K562 (cell line): ENCODE results near the gene EPHB6. TPM values are rescaled to one million over a fixed set of nuclear protein-coding genes. Genes with fewer than 3 reads are reported as not detected.

Experiments
- ATAC-seq: fragments of 200-7000 bp; cut with Tn5 transposase; 3 replicates; pipeline ENCODE4 v1.9.1; 2020; ENCODE audit warnings: moderate library complexity
- BruUV-seq: library from RNA; stranded (reverse); fragments of 400-500 nt; replicated peaks from 2 replicates; lab custom pipeline; 2021; lab: Mats Ljungman, UMichigan
- CTCF ChIA-PET: fragments of 300-600 bp; formaldehyde crosslinking; extraction: SDS; loops from one replicate; lab custom pipeline; 2021; ENCODE audit warnings: low intra/inter-chr PET ratio; lab: Yijun Ruan, JAX
- POLR2A ChIA-PET: fragments of 300-600, 350-650 bp; sonication (Branson Sonifier 250); formaldehyde crosslinking; extraction: SDS; loops from one replicate; lab custom pipeline; 2021; ENCODE audit warnings: antibody characterized with exemption, inconsistent platforms; lab: Yijun Ruan, JAX
- DNase-seq, 4 experiments: peaks; one replicate each; pipeline versions ENCODE4 v3.0.0 to v3.0.0-alpha.2; 2011 to 2018; ENCODE audit warnings: low spot score in 3 of 4, mixed read lengths in 3 of 4; ENCODE audit errors: extremely low read depth in 1 of 4
- FAIRE-seq: peaks from 2 replicates; lab custom pipeline; 2011; peaks lifted over from hg19 to GRCh38; lab: Jason Lieb, UNC
- H2AFZ ChIP-seq: 2 replicates; pipeline ENCODE4 v1.6.0; 2011; ENCODE audit warnings: low read depth, low read length, control low read depth, inconsistent platforms
- H3K27ac ChIP-seq: fragments of 200-600 bp; 3 replicates; pipeline ENCODE4 v1.8.0; 2011; ENCODE audit warnings: low read depth, mild to moderate bottlenecking, control low read depth, inconsistent platforms, low read length, moderate library complexity, mixed read lengths; ENCODE audit errors: extremely low read depth
- H3K27me3 ChIP-seq, 2 experiments: fragments of 300-600 bp in 1 of 2; 2 replicates in 1 of 2; 3 replicates in 1 of 2; pipeline versions ENCODE4 v1.6.0 to v1.8.0; 2011; ENCODE audit warnings: inconsistent platforms in 2 of 2, low read length in 2 of 2, mild to moderate bottlenecking in 1 of 2, mixed read lengths in 1 of 2, moderate library complexity in 1 of 2; ENCODE audit not compliant: control insufficient read depth in 2 of 2, insufficient read depth in 2 of 2
- H3K36me3 ChIP-seq: fragments of 300-600 bp; 3 replicates; pipeline ENCODE4 v1.8.0; 2011; ENCODE audit warnings: mild to moderate bottlenecking, low read length, inconsistent platforms; ENCODE audit not compliant: control insufficient read depth, insufficient read depth
- H3K4me1 ChIP-seq, 2 experiments: fragments of 200-600 bp in 1 of 2; replicated peaks in 1 of 2; 2 replicates in 1 of 2; 3 replicates in 1 of 2; pipeline versions ENCODE4 v1.5.1 to v1.8.0; 2011; ENCODE audit warnings: inconsistent platforms in 2 of 2, low read length in 2 of 2, mild to moderate bottlenecking in 1 of 2, mixed read lengths in 1 of 2, moderate library complexity in 1 of 2; ENCODE audit not compliant: control insufficient read depth in 2 of 2, insufficient read depth in 2 of 2
- H3K4me2 ChIP-seq: 2 replicates; pipeline ENCODE4 v1.6.1; 2011; ENCODE audit warnings: low read length, control low read depth, inconsistent platforms, mixed read lengths; ENCODE audit not compliant: insufficient read depth
- H3K4me3 ChIP-seq: fragments of 200-600 bp; sonication (generic), shearing (Covaris generic); 2 replicates; pipeline ENCODE4 v1.5.1; 2016; ENCODE audit warnings: control low read depth, inconsistent platforms
- H3K79me2 ChIP-seq: fragments of 200-600 bp; 3 replicates; pipeline ENCODE4 v1.8.0; 2011; ENCODE audit warnings: low read length, inconsistent platforms; ENCODE audit not compliant: control insufficient read depth, insufficient read depth
- H3K9ac ChIP-seq, 2 experiments: 2 replicates each; pipeline versions ENCODE4 v1.6.0 to v1.6.1; 2011; ENCODE audit warnings: low read depth in 2 of 2, low read length in 2 of 2, control low read depth in 1 of 2, inconsistent platforms in 1 of 2, mild to moderate bottlenecking in 1 of 2, mixed read lengths in 1 of 2; ENCODE audit not compliant: insufficient read depth in 1 of 2
- H3K9me1 ChIP-seq: one replicate; pipeline ENCODE4 v1.6.0; 2011; ENCODE audit warnings: inconsistent platforms, mild to moderate bottlenecking, low read length, moderate library complexity; ENCODE audit not compliant: control insufficient read depth, insufficient read depth
- H3K9me3 ChIP-seq: replicated peaks from 2 replicates; pipeline ENCODE4 v1.5.1; 2011; ENCODE audit warnings: low read depth, low read length, inconsistent platforms; ENCODE audit not compliant: control insufficient read depth, insufficient read depth
- H4K20me1 ChIP-seq: replicated peaks from 2 replicates; pipeline ENCODE4 v1.6.1; 2011; ENCODE audit warnings: low read length, inconsistent platforms, mixed read lengths; ENCODE audit not compliant: control insufficient read depth, insufficient read depth
- BRF1 ChIP-seq: IDR thresholded peaks from 3 replicates; pipeline ENCODE4 v1.6.1; 2011; ENCODE audit warnings: borderline replicate concordance, mild to moderate bottlenecking; ENCODE audit not compliant: insufficient read length; ENCODE audit errors: extremely low read depth
- CEBPG ChIP-seq, 3 experiments: fragments of 200-800 bp in 1 of 3; sonication (Bioruptor generic) in 1 of 3; sonication (generic) in 1 of 3; formaldehyde crosslinking in 1 of 3; IDR thresholded peaks in 2 of 3; conservative IDR thresholded peaks in 1 of 3; 2 replicates each; pipeline versions ENCODE4 v1.6.1 to v1.8.0; 2016 to 2022; ENCODE audit warnings: missing compliant biosample characterization in 2 of 3, missing genetic modification characterization in 2 of 3, mild to moderate bottlenecking in 1 of 3, missing genetic modification reagents in 1 of 3
- NFIC ChIP-seq: fragments of 450-650 bp; IDR thresholded peaks from 2 replicates; pipeline ENCODE4 v1.6.1; 2017; ENCODE audit warnings: mild to moderate bottlenecking, inconsistent platforms
- ZFP30 ChIP-seq: fragments of 250-450 bp; sonication (Bioruptor Pico); IDR thresholded peaks from 2 replicates; pipeline ENCODE4 v1.8.0; 2022; ENCODE audit warnings: moderate library complexity, mild to moderate bottlenecking, inconsistent platforms, borderline replicate concordance
- ZNF644 ChIP-seq: fragments of 200-800 bp; sonication (Bioruptor generic); IDR thresholded peaks from 2 replicates; pipeline ENCODE4 v1.6.1; 2016; ENCODE audit warnings: low read depth, missing genetic modification characterization, missing compliant biosample characterization
- WGBS: fragments of 100-300 bp; shearing (Covaris generic); methylation state at CpG from one replicate; pipeline ENCODE4 v1.1.6; 2016; ENCODE audit warnings: low coverage, mixed read lengths; ENCODE audit not compliant: insufficient coverage; ENCODE audit errors: missing lambda C conversion rate; 5-methylcytosine and 5-hydroxymethylcytosine counted together
- in situ Hi-C: fragments of 300-500 bp; cut with MboI; formaldehyde crosslinking; loops from 4 replicates; pipeline ENCODE4 v1.15.0; 2018; ENCODE audit warnings: inconsistent platforms, mixed read lengths
- intact Hi-C: fragments of 100-400 bp; cut with micrococcal nuclease; formaldehyde crosslinking; loops from 2 replicates; pipeline ENCODE4 v1.14.2; 2022
- polyA plus RNA-seq, 8 experiments: library from polyadenylated mRNA; depleted of rRNA in 4 of 8; stranded (reverse) in 5 of 8; unstranded in 3 of 8; fragments of >200 nt; fragmentation: Nextera tagmentation in 2 of 8; fragmentation: Illumina TruSeq in 1 of 8; extraction: Ambion mirVana in 2 of 8; extraction: Trizol in 1 of 8; gene quantifications; 2 replicates each; pipeline versions ENCODE4 v1.2.1 to v1.2.3, GENCODE V29; 2011 to 2014; ENCODE audit warnings: inconsistent platforms in 1 of 8, missing spikeins in 1 of 8
- total RNA-seq, 7 experiments: library from RNA; depleted of rRNA in 6 of 7; stranded (reverse); fragments of >200 nt in 6 of 7; fragmentation: Illumina TruSeq in 2 of 7; extraction: Trizol in 2 of 7; gene quantifications; 2 replicates each; pipeline versions ENCODE4 v1.2.1 to v1.2.3, GENCODE V29; 2011 to 2021; ENCODE audit warnings: low replicate concordance in 1 of 7

The EPHB6 gene
- total and polyA plus RNA-seq, 9 of the 15 experiments (the other 6 are each of a cell fraction or from before 2014, with no cell fraction given), result 1.4 to 123 (median 7.6) TPM

GRCh38 chr7:142864980-142865747, 10.3 kb downstream of the EPHB6 start:
- H3K27me3 ChIP-seq, result peaks cover 11 to 58% of the 10 kb centered on the region in 2 experiments; a peak in 4 of 5 replicates
- FAIRE-seq, result no peak
- ChIA-PET CTCF (interaction anchor here (2.0 kb wide), 1 partner anchor 11 kb away, joined by 15 read pairs; the partner anchor contains the start of gene EPHB6), POLR2A (interaction anchor here (0.7 kb wide), 1 partner anchor 97 kb away, joined by 3 read pairs; the partner anchor contains the start of gene KEL)
- H3K4me2 ChIP-seq, result no peak overlapping the region
- no peaks in the 10 kb centered on the region for H3K79me2 ChIP-seq
- peaks cover 0 to 30% of the 10 kb centered on the region in 2 experiments; a peak in 1 of 5 replicates for H3K4me1 ChIP-seq
- BruUV-seq, result no TSS peak
- no peak overlapping the region for H3K9ac ChIP-seq
- 17% methylated on average over 14 of the region's 14 CpGs for WGBS
- no peak for ATAC-seq
- no peaks in the 10 kb centered on the region for H3K36me3 ChIP-seq
- intact Hi-C loops, result no loop called here
- no peak overlapping the region for H3K4me3 ChIP-seq
- peaks cover 4% of the 10 kb centered on the region; the same call in 1 of the 2 replicates for H4K20me1 ChIP-seq
- in situ Hi-C loops, result no loop called here
- no peak for DNase-seq
- no peak overlapping the region for H2AFZ ChIP-seq
- no peaks in the 10 kb centered on the region for H3K9me3 ChIP-seq
- TF ChIP-seq NFIC (peak; percentile 21; the same call in 1 of the 2 replicates), ZNF644 (tag) (no peak), ZFP30 (no peak), BRF1 (no peak), CEBPG (CRISPR knock-in tag; IDR thresholded peaks at IDR 0.05) (peak; percentile 22; the same call in 1 of the 2 replicates), CEBPG (tag; conservative IDR thresholded peaks at IDR 0.05 in 1 of 2, IDR thresholded peaks at IDR 0.05 in 1 of 2) (no peak)
- no peak overlapping the region for H3K27ac ChIP-seq
- H3K9me1 ChIP-seq, result no peaks in the 10 kb centered on the region
